ENCODE data around the gene PIP5K1A. TPM values are rescaled to one million over a fixed set of nuclear protein-coding genes. Genes with fewer than 3 reads are reported as not detected.

PIP5K1A gene
- total and polyA plus RNA-seq, 2 of the 8 experiments (the other 6 are each of a cell fraction or from before 2014, with no cell fraction given) = 87.5 to 105 TPM

DNA sequence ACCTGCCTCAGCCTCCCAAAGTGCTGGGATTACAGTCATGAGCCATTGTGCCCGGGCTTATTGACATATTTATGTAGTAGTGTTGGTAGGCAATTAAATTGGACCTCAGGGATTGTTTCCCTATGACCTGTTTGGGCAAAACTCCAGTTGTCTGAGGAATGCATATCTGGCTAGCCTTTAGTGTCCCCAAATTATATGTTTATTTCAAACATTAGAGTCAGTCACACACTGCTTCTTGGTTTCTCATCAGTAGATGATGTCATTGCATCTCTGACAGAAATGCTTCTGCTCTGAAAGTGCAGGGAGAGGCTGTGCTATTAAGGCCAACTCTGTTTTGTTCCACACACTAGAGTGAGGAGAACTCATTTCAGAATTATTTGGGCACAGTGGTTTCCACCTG, 12.5 kb downstream of the PIP5K1A start:
- Histone ChIP-seq H3K36me3 (ENCODE audit: control insufficient read depth in 2 of 4, insufficient read depth in 4 of 4, low read length in 3 of 4) (peaks cover 6 to 38% (median 14%) of the 10 kb centered on the region in 4 experiments; a peak in 6 of 8 replicates), H2BK12ac (ENCODE audit: low read depth, low read length) (no peak overlapping the region)
- WGBS, 2 experiments (ENCODE audit: extremely low coverage in 1 of 2, insufficient coverage in 1 of 2, insufficient read length in 1 of 2, insufficient replicate concordance in 2 of 2, low coverage in 1 of 2, low lambda C conversion rate in 2 of 2, missing lambda C conversion rate in 1 of 2) = 100% methylated on average over 1 of the region's 1 CpG; no CpG with 5 or more reads in 1 of the 2 experiments

More for the DNA sequence above, 12.5 kb downstream of the PIP5K1A start:
- H3K9ac ChIP-seq (replicated peaks in 1 of 4; ENCODE audit: extremely low read depth in 1 of 4, low read depth in 3 of 4, low read length in 3 of 4) = no peak overlapping the region; a peak in 1 of 7 replicates
- H3K56ac ChIP-seq (replicated peaks; ENCODE audit: insufficient read length, low read depth, low read length) = no peak overlapping the region
- no peaks in the 10 kb centered on the region for H3K4me1 ChIP-seq (replicated peaks in 1 of 4; ENCODE audit: control insufficient read depth in 3 of 4, insufficient read depth in 4 of 4, low read length in 3 of 4)
- peaks cover 2% of the 10 kb centered on the region; the same call in 1 of the 2 replicates for H3K79me1 ChIP-seq (ENCODE audit: low read depth, low read length)
- H3K4me2 ChIP-seq (ENCODE audit: insufficient read depth in 1 of 2, low read depth in 2 of 2, low read length in 2 of 2) = no peak overlapping the region
- FAIRE-seq (no peak), DNase-seq (ENCODE audit: low read depth in 1 of 2, low spot score in 2 of 2) (no peak)
- H2BK20ac ChIP-seq (ENCODE audit: low read length) = no peak overlapping the region
- no peak overlapping the region for H3K23ac ChIP-seq (ENCODE audit: insufficient read length)
- H2BK15ac ChIP-seq (ENCODE audit: low read length) = no peak overlapping the region
- H3K18ac ChIP-seq (ENCODE audit: extremely low read depth, low read length) = no peak overlapping the region
- H3K9me3 ChIP-seq (ENCODE audit: insufficient read depth in 2 of 2, low read depth in 1 of 2, low read length in 1 of 2) = no peaks in the 10 kb centered on the region
- peaks cover 3 to 84% of the 10 kb centered on the region in 2 experiments; a peak in 3 of 4 replicates for H3K79me2 ChIP-seq (ENCODE audit: control insufficient read depth in 1 of 2, insufficient read depth in 2 of 2, low read length in 2 of 2)
- CTCF ChIA-PET (ENCODE audit: partially characterized antibody) = interaction anchor here (1.0 to 1.6 kb wide), 4 partner anchors 9 to 15 kb away, joined by 3 read pairs; no protein-coding TSS in a partner anchor
- H3K27me3 ChIP-seq (replicated peaks in 1 of 4; ENCODE audit: control insufficient read depth in 3 of 4, extremely low read depth in 1 of 4, insufficient read depth in 3 of 4, low read length in 3 of 4) = no peaks in the 10 kb centered on the region
- peaks cover 2 to 9% of the 10 kb centered on the region in 2 experiments for H4K20me1 ChIP-seq (replicated peaks in 1 of 2; ENCODE audit: control insufficient read depth in 1 of 2, insufficient read depth in 2 of 2, low read length in 2 of 2)
- H3K4ac ChIP-seq (replicated peaks; ENCODE audit: insufficient read length, low read depth, low read length) = no peak overlapping the region
- H3K23me2 ChIP-seq (ENCODE audit: low read depth, low read length) = no peaks in the 10 kb centered on the region
- TF ChIP-seq POLR2A (IDR thresholded peaks at IDR 0.05; ENCODE audit: control extremely low read depth in 1 of 2, low read depth in 2 of 2, low read length in 2 of 2) (no peak), HDAC6 (IDR thresholded peaks at IDR 0.05; ENCODE audit: low read depth, low read length) (no peak), CBX8 (IDR thresholded peaks at IDR 0.05; ENCODE audit: borderline replicate concordance, low read depth, low read length) (no peak), PHF8 (conservative IDR thresholded peaks at IDR 0.05; ENCODE audit: low read depth, low read length) (no peak), TCF12 (IDR thresholded peaks at IDR 0.05; ENCODE audit: low read depth, low read length) (no peak)
- no peak overlapping the region for H4K91ac ChIP-seq (replicated peaks; ENCODE audit: insufficient read length, low read length)
- no peak overlapping the region for H4K5ac ChIP-seq (ENCODE audit: insufficient read length, low read depth, low read length)
- no peak overlapping the region for H4K8ac ChIP-seq (ENCODE audit: extremely low read depth, insufficient read depth, low read length)
- H3K4me3 ChIP-seq (ENCODE audit: extremely low read depth in 1 of 4, insufficient read depth in 2 of 4, low read depth in 3 of 4, low read length in 4 of 4) = no peak overlapping the region
- H3K14ac ChIP-seq (ENCODE audit: insufficient read length) = no peak overlapping the region
- POLR2A ChIA-PET (ENCODE audit: partially characterized antibody) = interaction anchor here (1.0 to 2.1 kb wide), 6 partner anchors 10 to 164 kb away, joined by 3 to 7 read pairs (median 4); partner anchors contain the start of genes PIP5K1A and VPS72
- H2AK5ac ChIP-seq (ENCODE audit: low read depth, low read length) = no peak overlapping the region
- no peak overlapping the region for H3K27ac ChIP-seq (ENCODE audit: low read depth, low read length)
- no peak overlapping the region for H2BK5ac ChIP-seq (ENCODE audit: low read depth, low read length)
- no peak overlapping the region for H2AFZ ChIP-seq (ENCODE audit: low read length)
- no peak overlapping the region for H2BK120ac ChIP-seq (replicated peaks; ENCODE audit: low read depth, low read length)

Data from H1 (cell line).